Ectodermal cell (in vitro differentiated cells): ENCODE results near the gene IL1B.

Experiments used
- H3K27ac ChIP-seq: 2 replicates; pipeline ENCODE4 v1.7.0; 2013; ENCODE audit warnings: mild to moderate bottlenecking, low read depth, low read length; ENCODE audit not compliant: insufficient read depth, poor library complexity, severe bottlenecking
- H3K27me3 ChIP-seq: 2 replicates; pipeline ENCODE4 v1.7.0; 2013; ENCODE audit warnings: mild to moderate bottlenecking, low read length; ENCODE audit not compliant: insufficient read depth, control insufficient read depth, poor library complexity, severe bottlenecking
- H3K36me3 ChIP-seq: one replicate; pipeline ENCODE4 v1.7.0; 2013; ENCODE audit warnings: low read length; ENCODE audit not compliant: control insufficient read depth, insufficient read depth
- H3K4me1 ChIP-seq: one replicate; pipeline ENCODE4 v1.7.0; 2013; ENCODE audit warnings: low read length; ENCODE audit not compliant: control insufficient read depth, insufficient read depth
- H3K4me3 ChIP-seq: 2 replicates; pipeline ENCODE4 v1.7.0; 2013; ENCODE audit warnings: low read depth, low read length, control low read depth; ENCODE audit not compliant: insufficient read depth
- H3K9me3 ChIP-seq: 2 replicates; pipeline ENCODE4 v1.7.0; 2013; ENCODE audit warnings: mild to moderate bottlenecking, low read length, moderate library complexity; ENCODE audit not compliant: control insufficient read depth
- WGBS, 2 experiments: methylation state at CpG; one replicate each; pipeline ENCODE4 v1.1.7; 2013; ENCODE audit warnings: missing lambda C conversion rate in 2 of 2; 5-methylcytosine and 5-hydroxymethylcytosine counted together

The IL1B gene

GRCh38 chr2:112850588-112850987 is 14.0 kb upstream of the IL1B start:
- 20 to 27% methylated on average over 4 of the region's 5 CpGs for WGBS, 2 experiments

GRCh38 chr2:112849956-112850355 is 13.4 kb upstream of the IL1B start:
- no peak overlapping the region for H3K4me3 ChIP-seq
- H3K9me3 ChIP-seq = peaks cover 2% of the 10 kb centered on the region
- H3K27ac ChIP-seq = no peak overlapping the region
- 72% methylated on average over 11 of the region's 11 CpGs for WGBS, 2 experiments
- no peaks in the 10 kb centered on the region for H3K4me1 ChIP-seq
- no peaks in the 10 kb centered on the region for H3K27me3 ChIP-seq
- H3K36me3 ChIP-seq = no peaks in the 10 kb centered on the region

More at GRCh38 chr2:112850588-112850987, 14.0 kb upstream of the IL1B start:
- Histone ChIP-seq H3K4me3 (no peak overlapping the region), H3K27ac (no peak overlapping the region), H3K36me3 (no peaks in the 10 kb centered on the region), H3K27me3 (no peaks in the 10 kb centered on the region), H3K9me3 (peaks cover 2% of the 10 kb centered on the region), H3K4me1 (no peaks in the 10 kb centered on the region)

GRCh38 chr2:112848833-112849232 is 12.3 kb upstream of the IL1B start:
- Histone ChIP-seq H3K4me1 (no peaks in the 10 kb centered on the region), H3K9me3 (peaks cover 2% of the 10 kb centered on the region), H3K27me3 (no peaks in the 10 kb centered on the region), H3K4me3 (no peak overlapping the region), H3K27ac (no peak overlapping the region), H3K36me3 (no peaks in the 10 kb centered on the region)
- WGBS, 2 experiments = 81 to 100% methylated on average over 1 of the region's 1 CpG

GRCh38 chr2:112846031-112846430 is 9.5 kb upstream of the IL1B start:
- H3K27ac ChIP-seq = no peak overlapping the region
- no peak overlapping the region for H3K4me3 ChIP-seq
- no peaks in the 10 kb centered on the region for H3K4me1 ChIP-seq
- WGBS, 2 experiments = 94% methylated on average over 6 of the region's 6 CpGs
- peaks cover 2% of the 10 kb centered on the region for H3K9me3 ChIP-seq
- no peaks in the 10 kb centered on the region for H3K36me3 ChIP-seq
- no peaks in the 10 kb centered on the region for H3K27me3 ChIP-seq

GRCh38 chr2:112843836-112844235 is 7.3 kb upstream of the IL1B start:
- no peaks in the 10 kb centered on the region for H3K36me3 ChIP-seq
- H3K4me3 ChIP-seq = no peak overlapping the region
- no peaks in the 10 kb centered on the region for H3K4me1 ChIP-seq
- H3K27me3 ChIP-seq = no peaks in the 10 kb centered on the region
- peaks cover 2% of the 10 kb centered on the region for H3K9me3 ChIP-seq
- 89 to 92% methylated on average over 2 of the region's 2 CpGs for WGBS, 2 experiments
- H3K27ac ChIP-seq = no peak overlapping the region

GRCh38 chr2:112843288-112843687 is 6.7 kb upstream of the IL1B start:
- 92 to 97% methylated on average over 2 of the region's 2 CpGs for WGBS, 2 experiments
- no peaks in the 10 kb centered on the region for H3K4me1 ChIP-seq
- H3K4me3 ChIP-seq = no peak overlapping the region
- no peak overlapping the region for H3K27ac ChIP-seq
- H3K27me3 ChIP-seq = no peaks in the 10 kb centered on the region
- H3K9me3 ChIP-seq = peaks cover 2% of the 10 kb centered on the region
- H3K36me3 ChIP-seq = no peaks in the 10 kb centered on the region

GRCh38 chr2:112841295-112842044 is 4.9 kb upstream of the IL1B start:
- 82 to 87% methylated on average over 5 of the region's 5 CpGs for WGBS, 2 experiments
- H3K27me3 ChIP-seq = no peaks in the 10 kb centered on the region
- no peak overlapping the region for H3K4me3 ChIP-seq
- H3K9me3 ChIP-seq = peaks cover 2% of the 10 kb centered on the region
- H3K4me1 ChIP-seq = no peaks in the 10 kb centered on the region
- H3K36me3 ChIP-seq = no peaks in the 10 kb centered on the region
- no peak overlapping the region for H3K27ac ChIP-seq

GRCh38 chr2:112840068-112840445 is 3.5 kb upstream of the IL1B start:
- Histone ChIP-seq H3K9me3 (no peaks in the 10 kb centered on the region), H3K4me1 (no peaks in the 10 kb centered on the region), H3K36me3 (no peaks in the 10 kb centered on the region), H3K27ac (no peak overlapping the region), H3K4me3 (no peak overlapping the region), H3K27me3 (no peaks in the 10 kb centered on the region)
- WGBS, 2 experiments = 100% methylated on average over 1 of the region's 1 CpG

- WGBS, 2 experiments = 93 to 96% methylated on average over 9 of the region's 9 CpGs
- no peaks in the 10 kb centered on the region for H3K9me3 ChIP-seq
- no peaks in the 10 kb centered on the region for H3K36me3 ChIP-seq
Measured at GRCh38 chr2:112839407-112840067, 3.0 kb upstream of the IL1B start.

GRCh38 chr2:112836163-112836560 is 417 bp downstream of the IL1B start:
- no peaks in the 10 kb centered on the region for H3K36me3 ChIP-seq
- no peaks in the 10 kb centered on the region for H3K9me3 ChIP-seq
- no peak overlapping the region for H3K27ac ChIP-seq
- no peaks in the 10 kb centered on the region for H3K27me3 ChIP-seq
- no peaks in the 10 kb centered on the region for H3K4me1 ChIP-seq
- 89 to 93% methylated on average over 4 to 5 of the region's 5 CpGs for WGBS, 2 experiments
- H3K4me3 ChIP-seq = no peak overlapping the region

More at GRCh38 chr2:112839407-112840067, 3.0 kb upstream of the IL1B start:
- Histone ChIP-seq H3K4me1 (no peaks in the 10 kb centered on the region), H3K4me3 (no peak overlapping the region), H3K27me3 (no peaks in the 10 kb centered on the region), H3K27ac (no peak overlapping the region)
